ENCODE results near the gene GDF15.
A peak's percentile ranks its signal among the peaks of the same experiment; 100 is the strongest.
"Not testable (repeated sequence)": the region's sequence is repeated elsewhere in the genome, so short reads cannot be mapped to it uniquely, and the experiment has no call there.

Gene GDF15

GRCh38 chr19:18373407-18373891 is 12.5 kb upstream of the GDF15 start:
- TF ChIP-seq, protein P1, sequence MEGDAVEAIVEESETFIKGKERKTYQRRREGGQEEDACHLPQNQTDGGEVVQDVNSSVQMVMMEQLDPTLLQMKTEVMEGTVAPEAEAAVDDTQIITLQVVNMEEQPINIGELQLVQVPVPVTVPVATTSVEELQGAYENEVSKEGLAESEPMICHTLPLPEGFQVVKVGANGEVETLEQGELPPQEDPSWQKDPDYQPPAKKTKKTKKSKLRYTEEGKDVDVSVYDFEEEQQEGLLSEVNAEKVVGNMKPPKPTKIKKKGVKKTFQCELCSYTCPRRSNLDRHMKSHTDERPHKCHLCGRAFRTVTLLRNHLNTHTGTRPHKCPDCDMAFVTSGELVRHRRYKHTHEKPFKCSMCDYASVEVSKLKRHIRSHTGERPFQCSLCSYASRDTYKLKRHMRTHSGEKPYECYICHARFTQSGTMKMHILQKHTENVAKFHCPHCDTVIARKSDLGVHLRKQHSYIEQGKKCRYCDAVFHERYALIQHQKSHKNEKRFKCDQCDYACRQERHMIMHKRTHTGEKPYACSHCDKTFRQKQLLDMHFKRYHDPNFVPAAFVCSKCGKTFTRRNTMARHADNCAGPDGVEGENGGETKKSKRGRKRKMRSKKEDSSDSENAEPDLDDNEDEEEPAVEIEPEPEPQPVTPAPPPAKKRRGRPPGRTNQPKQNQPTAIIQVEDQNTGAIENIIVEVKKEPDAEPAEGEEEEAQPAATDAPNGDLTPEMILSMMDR (IDR thresholded peaks at IDR 0.05; ENCODE audit: borderline replicate concordance, control extremely low read depth, extremely low read depth, insufficient read depth, missing control alignments) = no peak
- in situ Hi-C loops (cut with MboI; ENCODE audit: low sequenced_read_pairs, unreplicated experiment) = no loop called here
- DNase-seq (ENCODE audit: low spot score) = no peak

GRCh38 chr19:18373892-18374629 is 11.9 kb upstream of the GDF15 start:
- in situ Hi-C loops (cut with MboI; ENCODE audit: low sequenced_read_pairs, unreplicated experiment) = no loop called here
- peak; percentile 95 for DNase-seq (ENCODE audit: low spot score)
- TF ChIP-seq, protein P1 (IDR thresholded peaks at IDR 0.05; ENCODE audit: borderline replicate concordance, control extremely low read depth, extremely low read depth, insufficient read depth, missing control alignments) = no peak

DNA sequence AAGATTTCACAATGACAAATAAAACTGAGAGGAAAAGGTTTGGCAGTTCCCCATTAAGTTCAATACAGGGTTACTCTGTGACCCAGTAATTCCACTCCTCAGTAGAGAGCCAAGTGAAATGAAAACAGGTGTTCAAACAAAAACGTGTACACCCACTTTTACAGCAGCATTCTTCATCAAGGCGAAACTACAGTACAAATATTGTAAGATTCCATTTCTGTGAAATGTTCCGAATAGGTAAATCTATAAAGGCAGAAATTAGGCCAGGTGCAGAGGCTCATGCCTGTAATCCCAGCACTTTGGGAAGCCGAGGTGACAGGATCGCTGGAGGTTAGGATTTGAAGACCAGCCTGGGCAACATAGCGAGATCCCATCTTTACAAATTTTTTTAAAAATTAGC is 8.9 kb upstream of the GDF15 start:
- TF ChIP-seq, protein P1 (IDR thresholded peaks at IDR 0.05; ENCODE audit: borderline replicate concordance, control extremely low read depth, extremely low read depth, insufficient read depth, missing control alignments) = no peak
- in situ Hi-C loops (cut with MboI; ENCODE audit: low sequenced_read_pairs, unreplicated experiment) = no loop called here
- no peak for DNase-seq (ENCODE audit: low spot score)

DNA sequence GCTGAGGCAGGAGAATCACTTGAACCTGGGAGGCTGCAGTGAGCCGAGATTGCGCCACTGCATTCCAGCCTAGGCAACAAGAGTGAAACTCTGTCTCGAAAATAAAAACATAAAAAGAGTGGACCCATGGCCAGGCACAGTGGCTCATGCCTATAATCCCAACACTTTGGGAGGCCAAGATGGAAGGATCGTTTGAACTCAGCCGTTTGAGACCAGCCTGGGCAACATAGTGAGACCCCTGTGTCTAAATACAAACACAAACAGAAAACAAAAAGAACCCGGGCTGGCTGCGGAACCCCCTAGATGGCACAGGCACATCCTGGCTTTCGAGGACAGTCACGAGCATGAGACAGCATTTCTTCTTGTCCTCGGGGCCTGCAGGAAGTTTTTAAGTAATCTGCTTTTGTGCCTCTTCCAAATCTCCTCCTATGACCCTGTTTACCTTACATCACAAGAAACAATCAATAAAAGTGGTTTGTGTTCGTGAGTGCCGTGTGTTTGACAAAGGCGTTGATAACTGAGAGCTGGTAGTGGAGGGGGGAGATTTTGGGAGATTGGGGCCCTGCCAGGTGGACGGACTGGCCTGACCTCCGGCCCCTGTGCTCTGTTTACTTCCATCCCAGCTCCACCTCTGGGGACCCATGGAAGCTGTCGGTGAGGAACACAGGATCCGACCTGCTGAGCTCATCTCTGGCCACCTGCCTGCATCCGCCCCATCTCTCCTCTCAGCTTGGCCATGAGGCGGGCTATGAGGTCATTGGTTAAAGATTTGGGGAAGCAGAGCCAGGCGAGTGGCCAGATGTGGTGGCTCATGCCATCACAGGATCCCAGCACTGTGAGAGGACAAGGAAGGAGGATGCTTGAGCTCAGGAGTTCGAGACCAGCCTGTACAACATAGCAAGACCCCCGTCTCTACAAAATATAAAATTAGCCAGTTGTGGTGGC is 5.9 kb upstream of the GDF15 start:
- in situ Hi-C loops (cut with MboI; ENCODE audit: low sequenced_read_pairs, unreplicated experiment) = no loop called here
- TF ChIP-seq, protein P1 (IDR thresholded peaks at IDR 0.05; ENCODE audit: borderline replicate concordance, control extremely low read depth, extremely low read depth, insufficient read depth, missing control alignments) = no peak
- DNase-seq (ENCODE audit: low spot score) = no peak

DNA sequence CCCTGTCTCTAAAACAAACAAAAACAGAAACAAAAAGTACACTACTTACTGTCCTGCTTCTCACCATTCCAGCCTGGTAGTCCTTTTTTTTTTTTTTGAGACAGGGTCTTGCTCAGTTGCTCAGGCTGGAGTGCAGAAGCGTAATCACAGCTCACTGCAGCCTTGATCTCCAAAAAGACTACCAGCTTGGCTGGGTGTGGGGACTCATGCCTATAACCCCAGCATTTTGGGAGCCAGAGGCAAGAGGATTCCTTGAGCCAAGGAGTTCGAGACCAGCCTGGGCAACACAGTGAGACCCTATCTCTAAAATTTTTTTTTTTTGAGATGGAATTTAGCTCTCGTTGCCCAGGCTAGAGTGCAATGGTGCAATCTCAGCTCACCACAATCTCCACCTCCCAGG is 5.1 kb upstream of the GDF15 start:
- TF ChIP-seq, protein P1 (IDR thresholded peaks at IDR 0.05; ENCODE audit: borderline replicate concordance, control extremely low read depth, extremely low read depth, insufficient read depth, missing control alignments) = no peak
- in situ Hi-C loops (cut with MboI; ENCODE audit: low sequenced_read_pairs, unreplicated experiment) = no loop called here
- no peak for DNase-seq (ENCODE audit: low spot score)

- in situ Hi-C loops (cut with MboI; ENCODE audit: low sequenced_read_pairs, unreplicated experiment); DNase-seq (ENCODE audit: low spot score): not testable (repeated sequence)
Observed at GRCh38 chr19:18383622-18384021, 2.3 kb upstream of the GDF15 start.

GRCh38 chr19:18384775-18385174 is 1.2 kb upstream of the GDF15 start:
- TF ChIP-seq, protein P1 (IDR thresholded peaks at IDR 0.05; ENCODE audit: borderline replicate concordance, control extremely low read depth, extremely low read depth, insufficient read depth, missing control alignments) = no peak
- no peak for DNase-seq (ENCODE audit: low spot score)
- in situ Hi-C loops (cut with MboI; ENCODE audit: low sequenced_read_pairs, unreplicated experiment) = no loop called here

Measured in GM13976 (cell line).